HG02852 (cell line): ENCODE measurements around the gene DCST1.

Experiments
- ATAC-seq: cut with Tn5 transposase; IDR thresholded peaks from one replicate; pipeline ENCODE4 v1.9.1; 2021; ENCODE audit warnings: mild to moderate bottlenecking, moderate library complexity; ENCODE audit not compliant: unreplicated experiment

The DCST1 gene

DNA sequence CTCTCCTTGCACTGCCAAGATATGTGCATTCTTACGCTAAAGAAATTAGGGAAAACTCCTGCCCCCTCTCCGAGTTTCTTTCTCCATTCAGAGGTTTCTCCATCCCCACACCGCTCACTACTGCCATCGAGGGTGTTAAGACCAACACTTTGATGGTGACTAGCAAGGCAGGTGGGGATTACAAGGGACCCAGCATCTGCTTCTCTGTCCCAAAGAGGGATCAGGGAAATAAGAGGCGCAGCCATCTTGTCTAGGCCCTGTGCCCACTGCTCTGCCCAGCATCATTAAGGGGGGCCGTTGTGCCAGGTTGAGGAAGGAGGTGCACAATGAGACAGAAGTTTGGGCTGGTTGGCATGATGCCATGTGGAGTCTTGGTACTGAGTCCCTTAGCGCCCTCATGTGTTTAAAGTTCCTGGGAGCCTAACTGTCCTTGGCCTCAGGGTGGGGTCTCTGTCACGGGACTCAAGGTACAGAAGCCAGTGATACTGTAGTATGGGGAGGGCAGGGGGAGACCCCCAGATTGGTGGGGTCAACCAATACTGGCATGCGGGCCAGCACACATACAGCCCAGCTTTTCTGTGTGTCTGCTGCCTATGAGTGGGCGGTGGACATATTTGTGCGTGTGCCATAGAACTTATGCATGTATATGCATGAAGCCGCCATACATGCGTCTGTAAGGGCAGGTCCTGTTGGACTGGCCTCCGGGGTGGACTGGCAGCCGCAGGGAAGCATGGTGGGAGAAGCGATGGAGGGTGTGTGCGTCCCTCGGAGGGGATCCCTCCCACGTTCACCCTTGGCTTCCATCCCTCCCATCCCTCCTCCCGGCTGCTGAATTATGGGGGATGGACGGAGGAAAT lies 50.5 kb downstream of the DCST1 start:
- ATAC-seq = no peak

DNA sequence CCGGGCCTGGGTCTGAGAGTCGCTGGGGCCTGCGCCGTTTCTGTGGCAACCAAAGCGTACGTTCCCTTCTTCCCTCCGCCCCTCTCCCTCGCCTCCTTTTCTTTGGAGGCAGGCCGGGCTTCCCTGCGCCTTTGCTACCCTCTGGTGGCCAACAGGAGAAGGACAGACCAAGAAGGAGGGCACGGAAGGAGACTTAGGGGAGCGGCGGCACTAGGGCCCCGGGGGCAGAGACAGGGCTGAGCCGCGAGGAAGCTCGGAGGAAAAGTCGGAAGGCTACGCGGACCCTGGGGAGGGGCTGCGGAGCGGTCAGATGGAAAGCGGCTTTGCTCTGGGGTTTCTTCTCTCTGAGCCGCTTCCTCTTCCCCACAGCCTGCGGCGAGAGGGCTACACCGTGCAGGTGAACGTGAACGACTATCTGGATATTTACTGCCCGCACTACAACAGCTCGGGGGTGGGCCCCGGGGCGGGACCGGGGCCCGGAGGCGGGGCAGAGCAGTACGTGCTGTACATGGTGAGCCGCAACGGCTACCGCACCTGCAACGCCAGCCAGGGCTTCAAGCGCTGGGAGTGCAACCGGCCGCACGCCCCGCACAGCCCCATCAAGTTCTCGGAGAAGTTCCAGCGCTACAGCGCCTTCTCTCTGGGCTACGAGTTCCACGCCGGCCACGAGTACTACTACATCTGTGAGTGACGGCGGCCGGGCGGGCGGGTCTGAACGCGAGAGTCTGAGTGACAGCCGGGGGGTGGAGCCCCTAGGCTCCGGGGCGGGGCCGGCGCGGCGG lies 51.3 kb downstream of the DCST1 start:
- ATAC-seq = peak; percentile 72

DNA sequence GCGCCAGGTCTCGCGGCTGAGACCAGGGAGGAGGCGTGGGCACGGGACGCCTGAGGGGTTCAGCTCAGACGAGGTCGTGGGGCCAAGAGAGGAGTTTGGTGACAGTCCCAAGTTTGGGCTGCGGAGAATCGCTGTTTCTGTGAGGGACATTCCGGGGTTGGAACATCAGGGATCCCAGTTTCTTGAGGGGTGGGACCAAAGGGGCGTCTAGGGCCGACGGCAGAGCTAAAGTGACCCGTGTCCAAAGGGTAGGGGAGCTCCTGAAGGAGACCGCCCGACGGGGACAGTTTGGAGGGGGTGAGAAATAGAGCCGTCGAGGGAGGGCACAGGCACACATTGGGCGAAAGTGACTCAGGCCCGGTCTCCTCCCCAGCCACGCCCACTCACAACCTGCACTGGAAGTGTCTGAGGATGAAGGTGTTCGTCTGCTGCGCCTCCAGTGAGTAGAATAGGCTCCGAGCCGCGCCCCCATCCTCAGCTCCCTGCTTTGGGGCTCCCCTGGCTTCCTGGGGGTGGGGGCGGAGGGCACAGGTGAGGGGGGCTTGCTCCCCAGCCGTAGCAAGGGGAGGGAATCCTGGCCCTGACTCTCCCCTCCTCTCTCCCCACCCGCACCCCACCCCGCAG lies 52.0 kb downstream of the DCST1 start:
- ATAC-seq = no peak

DNA sequence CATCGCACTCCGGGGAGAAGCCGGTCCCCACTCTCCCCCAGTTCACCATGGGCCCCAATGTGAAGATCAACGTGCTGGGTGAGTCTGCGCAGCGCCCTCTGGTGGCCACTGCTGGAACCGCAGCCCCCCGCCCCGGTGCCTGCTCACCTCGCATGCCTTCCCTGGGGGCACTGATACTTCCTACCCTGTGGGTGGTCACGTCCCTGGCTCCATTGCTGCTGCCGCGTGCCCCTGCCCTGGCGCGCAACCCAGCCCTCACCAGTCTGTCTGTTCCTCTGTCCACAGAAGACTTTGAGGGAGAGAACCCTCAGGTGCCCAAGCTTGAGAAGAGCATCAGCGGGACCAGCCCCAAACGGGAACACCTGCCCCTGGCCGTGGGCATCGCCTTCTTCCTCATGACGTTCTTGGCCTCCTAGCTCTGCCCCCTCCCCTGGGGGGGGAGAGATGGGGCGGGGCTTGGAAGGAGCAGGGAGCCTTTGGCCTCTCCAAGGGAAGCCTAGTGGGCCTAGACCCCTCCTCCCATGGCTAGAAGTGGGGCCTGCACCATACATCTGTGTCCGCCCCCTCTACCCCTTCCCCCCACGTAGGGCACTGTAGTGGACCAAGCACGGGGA lies 52.6 kb downstream of the DCST1 start:
- ATAC-seq = no peak

DNA sequence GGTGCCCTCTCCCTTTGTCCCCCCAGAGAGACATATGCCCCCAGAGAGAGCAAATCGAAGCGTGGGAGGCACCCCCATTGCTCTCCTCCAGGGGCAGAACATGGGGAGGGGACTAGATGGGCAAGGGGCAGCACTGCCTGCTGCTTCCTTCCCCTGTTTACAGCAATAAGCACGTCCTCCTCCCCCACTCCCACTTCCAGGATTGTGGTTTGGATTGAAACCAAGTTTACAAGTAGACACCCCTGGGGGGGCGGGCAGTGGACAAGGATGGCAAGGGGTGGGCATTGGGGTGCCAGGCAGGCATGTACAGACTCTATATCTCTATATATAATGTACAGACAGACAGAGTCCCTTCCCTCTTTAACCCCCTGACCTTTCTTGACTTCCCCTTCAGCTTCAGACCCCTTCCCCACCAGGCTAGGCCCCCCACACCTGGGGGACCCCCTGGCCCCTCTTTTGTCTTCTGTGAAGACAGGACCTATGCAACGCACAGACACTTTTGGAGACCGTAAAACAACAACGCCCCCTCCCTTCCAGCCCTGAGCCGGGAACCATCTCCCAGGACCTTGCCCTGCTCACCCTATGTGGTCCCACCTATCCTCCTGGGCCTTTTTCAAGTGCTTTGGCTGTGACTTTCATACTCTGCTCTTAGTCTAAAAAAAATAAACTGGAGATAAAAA lies 53.4 kb downstream of the DCST1 start:
- ATAC-seq = no peak

DNA sequence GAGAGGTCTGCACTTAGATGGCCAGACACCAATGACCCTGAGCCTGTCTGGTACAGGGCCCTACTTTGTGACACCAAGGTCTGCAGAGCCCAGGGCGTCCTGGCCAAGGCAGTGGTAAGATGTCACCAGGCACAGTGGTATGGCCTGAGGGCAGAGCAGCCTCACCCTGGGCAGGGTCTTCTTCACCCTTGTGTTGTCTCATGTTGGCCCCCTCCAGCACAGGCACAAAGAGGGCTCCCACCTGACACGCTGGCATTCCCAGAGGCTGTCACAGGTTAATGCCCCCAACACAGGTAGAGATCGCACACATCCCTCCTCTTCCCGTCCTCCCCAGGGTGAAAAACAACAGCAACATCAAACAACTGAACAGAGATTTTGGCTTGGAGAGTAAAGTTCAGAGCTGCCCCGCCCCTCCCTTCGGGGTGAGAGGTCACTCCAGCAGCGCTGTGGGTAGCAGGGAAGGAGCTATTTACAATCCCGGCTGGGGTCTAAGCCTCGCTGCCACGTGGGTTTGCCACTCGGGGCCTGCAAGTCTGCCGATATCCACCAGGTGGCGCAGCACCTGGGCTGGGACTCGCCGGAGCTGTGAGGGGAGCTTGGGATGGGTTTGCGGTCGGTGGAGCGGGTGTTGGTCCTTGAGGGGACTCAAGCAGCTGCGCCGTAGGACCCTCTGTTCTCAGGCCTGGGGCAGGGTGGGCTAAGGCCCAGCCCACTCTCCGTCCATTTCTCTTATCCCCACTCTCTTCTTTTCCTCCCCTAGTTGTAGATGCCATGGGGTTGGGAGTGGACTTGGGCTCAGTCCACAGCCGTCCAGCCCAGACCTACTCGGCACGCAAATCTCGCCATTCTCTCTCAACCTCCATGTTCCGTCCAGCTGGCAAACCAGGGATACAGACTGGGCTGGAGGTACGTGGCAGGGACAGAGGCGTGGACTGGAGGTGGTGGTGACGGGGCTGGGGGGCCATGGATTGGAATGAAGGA lies 57.7 kb downstream of the DCST1 start:
- no peak for ATAC-seq

DNA sequence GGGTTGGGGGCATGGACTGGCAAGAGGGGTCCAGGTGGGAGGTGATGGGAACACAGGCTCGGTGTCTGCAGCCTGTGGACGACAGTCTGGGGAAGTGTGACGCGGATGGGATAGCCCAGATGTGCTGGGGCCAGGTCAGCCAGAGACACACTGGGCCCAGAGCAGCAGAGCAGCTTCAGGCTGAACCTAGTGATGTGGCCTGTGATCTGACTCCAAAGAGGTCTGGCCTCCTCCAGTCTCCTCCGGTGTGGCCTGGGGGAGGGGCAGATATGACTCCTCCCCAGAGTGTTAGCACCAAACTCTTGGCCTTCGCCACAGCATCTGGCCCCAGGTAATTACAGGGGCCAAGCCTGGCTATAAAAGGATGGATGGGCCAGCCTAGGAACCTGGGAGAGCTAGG lies 58.5 kb downstream of the DCST1 start:
- no peak for ATAC-seq

DNA sequence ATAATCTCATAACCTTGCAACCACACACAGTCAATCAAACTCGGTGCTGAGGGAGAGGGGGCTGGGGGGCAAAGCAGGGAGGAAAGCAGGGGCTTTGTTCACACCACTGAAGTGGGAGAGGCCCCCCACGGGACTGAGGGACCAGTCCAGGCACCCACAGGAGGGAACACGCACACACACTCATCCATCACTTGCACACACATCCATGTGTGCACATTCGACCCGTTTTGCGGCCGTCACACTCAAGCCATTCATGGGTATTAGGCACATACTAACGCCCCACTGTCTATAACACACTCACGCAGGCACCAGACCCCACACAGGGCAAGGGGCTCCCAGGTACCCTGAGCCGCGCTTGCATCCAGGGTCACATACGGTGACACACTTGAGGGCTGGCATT lies 59.0 kb downstream of the DCST1 start:
- ATAC-seq = no peak

DNA sequence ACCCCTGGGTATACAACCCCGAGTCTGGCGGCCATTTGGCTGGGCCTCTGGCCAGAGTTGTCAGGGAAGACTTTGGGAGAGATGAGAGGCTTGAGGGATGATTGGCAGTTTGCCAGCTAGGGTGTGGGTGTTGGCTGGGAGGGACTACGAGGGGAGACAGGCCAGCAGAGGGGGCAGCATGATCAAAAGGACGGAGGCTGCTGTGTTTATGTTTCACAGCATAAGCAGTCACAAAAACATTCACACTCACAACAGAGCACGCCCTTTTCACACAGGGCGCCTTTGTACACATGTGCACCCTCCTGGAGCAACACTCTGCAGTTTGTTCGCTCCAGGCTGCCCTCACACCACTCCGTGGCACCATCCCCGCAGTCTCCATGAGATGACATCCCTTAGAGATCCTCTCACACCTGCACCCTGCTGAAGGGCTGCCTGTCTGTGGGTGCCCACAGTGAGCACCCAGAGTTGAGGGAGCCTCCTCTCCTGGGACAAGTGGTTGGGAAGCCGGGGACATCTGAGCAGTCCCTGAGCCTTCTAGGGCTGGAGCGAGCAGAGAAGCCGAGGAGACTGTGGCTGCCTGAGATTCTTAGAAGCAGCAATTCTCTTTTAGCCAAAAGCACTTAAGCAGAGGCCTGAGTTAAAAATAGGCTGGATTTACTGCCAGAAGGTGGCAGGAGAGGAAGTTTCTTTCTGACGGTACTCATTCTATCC lies 60.4 kb downstream of the DCST1 start:
- no peak for ATAC-seq

DNA sequence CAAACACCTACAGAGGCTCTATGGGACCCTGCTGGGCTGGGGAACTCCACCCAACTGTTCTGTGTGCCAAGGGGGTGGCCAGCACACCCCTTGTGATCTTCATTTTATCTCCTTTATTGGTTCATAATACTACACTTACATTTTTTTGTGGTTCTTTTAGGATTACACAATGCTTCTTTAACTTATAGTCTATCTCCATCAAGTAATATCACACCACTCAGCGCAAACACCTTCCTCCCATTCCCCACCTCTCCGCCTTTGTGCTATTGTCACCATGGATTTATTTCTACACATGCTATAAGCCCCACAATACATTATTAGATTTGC lies 61.0 kb downstream of the DCST1 start:
- no peak for ATAC-seq

DNA sequence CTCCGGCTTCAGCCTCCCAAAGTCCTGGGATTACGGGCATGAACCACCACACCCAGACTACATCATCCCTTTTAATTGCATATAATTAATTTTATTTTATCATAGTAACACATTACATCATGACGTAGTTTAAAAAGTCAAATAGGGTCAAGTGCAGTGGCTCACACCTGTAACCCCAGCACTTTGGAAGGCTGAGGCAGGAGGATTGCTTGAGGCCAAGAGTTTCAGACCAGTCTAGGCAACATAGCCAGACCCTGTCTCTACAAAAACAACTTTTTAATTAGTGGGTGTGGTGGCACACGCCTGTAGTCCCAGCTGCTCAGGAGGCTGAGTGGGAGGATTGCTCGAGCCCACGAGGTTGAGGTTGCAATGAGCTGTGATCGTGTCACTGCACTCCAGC lies 65.7 kb downstream of the DCST1 start:
- ATAC-seq = no peak
